Left lung (tissue), 10 donors: Measurements from ENCODE around the gene RASIP1. TPM values are rescaled to one million over a fixed set of nuclear protein-coding genes. Genes with fewer than 3 reads are reported as not detected.
A peak's percentile ranks its signal among the peaks of the same experiment; 100 is the strongest.
"Not testable (repeated sequence)": the region's sequence is repeated elsewhere in the genome, so short reads cannot be mapped to it uniquely, and the experiment has no call there.

ENCODE experiments used
- ATAC-seq: fragments of 200-7000 bp; cut with Tn5 transposase; one replicate; pipeline ENCODE4 v1.9.1; 2020; ENCODE audit warnings: moderate library complexity
- DNase-seq, 4 donors: peaks; one replicate each; pipeline ENCODE4 v3.0.0-alpha.2; 2013 to 2020
- H3K27ac ChIP-seq, 2 donors: fragments of 200-600 bp; sonication (generic) in 1 of 2; one replicate each; pipeline versions ENCODE4 v1.5.0 to v1.8.0; 2020 to 2021
- H3K27me3 ChIP-seq, 2 donors: fragments of 200-600 bp; sonication (generic) in 1 of 2; one replicate each; pipeline versions ENCODE4 v1.5.0 to v1.8.0; 2020 to 2021
- H3K36me3 ChIP-seq, 2 donors: fragments of 200-600 bp; sonication (generic) in 1 of 2; one replicate each; pipeline versions ENCODE4 v1.5.0 to v1.8.0; 2020 to 2021
- H3K4me1 ChIP-seq, 2 donors: fragments of 200-600 bp; one replicate each; pipeline ENCODE4 v1.8.0; 2021
- H3K4me3 ChIP-seq, 2 donors: fragments of 200-600 bp; sonication (generic) in 1 of 2; one replicate each; pipeline versions ENCODE4 v1.5.0 to v1.8.0; 2020 to 2021; ENCODE audit warnings: mild to moderate bottlenecking in 1 of 2
- H3K9me3 ChIP-seq, 2 donors: fragments of 200-600 bp; sonication (generic) in 1 of 2; one replicate each; pipeline versions ENCODE4 v1.5.0 to v1.8.0; 2020 to 2021
- CTCF ChIP-seq, 2 donors: fragments of 200-600 bp; sonication (generic) in 1 of 2; IDR thresholded peaks; one replicate each; pipeline versions ENCODE4 v1.5.0 to v1.8.0; 2021; ENCODE audit warnings: antibody characterized with exemption in 2 of 2
- intact Hi-C, 2 donors: fragments of 100-400 bp; cut with DNase I; formaldehyde crosslinking; loops; one replicate each; pipeline versions ENCODE4 v1.11.2 to v1.14.2; 2022
- polyA plus RNA-seq, 6 donors: library from polyadenylated mRNA; unstranded; fragments of 120-200 nt; gene quantifications; one replicate each; pipeline ENCODE4 v1.2.1, GENCODE V29; 2013; ENCODE audit not compliant: insufficient read length in 6 of 6
- total RNA-seq, 2 donors: library from RNA; stranded (reverse); fragmentation: NEBNext Ultra II Directional; extraction: Animal tissue kit (Norgen Biotek cat#: 25700); gene quantifications; one replicate each; pipeline ENCODE4 v1.2.1, GENCODE V29; 2021
- donor health status: DM: no; HTN: yes; CAD: no.
- donor health status: DM: no; HTN: no; CAD: no.

The RASIP1 gene
- total and polyA plus RNA-seq, 8 donors = 15.0 to 29.9 (median 23.8) TPM

GRCh38 chr19:48718711-48719231 lies 21.6 kb downstream of the RASIP1 start:
- no peak for TF ChIP-seq CTCF (IDR thresholded peaks at IDR 0.05)
- peaks cover 6 to 41% of the 10 kb centered on the region in 2 donors for H3K4me1 ChIP-seq

GRCh38 chr19:48718106-48718505 lies 22.3 kb downstream of the RASIP1 start:
- H3K4me3 ChIP-seq, intact Hi-C loops, ATAC-seq, H3K27me3 ChIP-seq, H3K9me3 ChIP-seq, DNase-seq, H3K36me3 ChIP-seq, H3K27ac ChIP-seq: not testable (repeated sequence)
- peaks cover 8 to 47% of the 10 kb centered on the region in 2 donors for H3K4me1 ChIP-seq

More at GRCh38 chr19:48718711-48719231, 21.6 kb downstream of the RASIP1 start:
- intact Hi-C loops = no loop called here
- ATAC-seq = no peak
- H3K27ac ChIP-seq = peak overlapping the region in 1 of 2 donors; percentile 18
- H3K27me3 ChIP-seq = no peaks in the 10 kb centered on the region
- H3K4me3 ChIP-seq = no peak overlapping the region
- H3K9me3 ChIP-seq = no peaks in the 10 kb centered on the region
- DNase-seq = no peak
- no peaks in the 10 kb centered on the region for H3K36me3 ChIP-seq

GRCh38 chr19:48716562-48717291 lies 23.7 kb downstream of the RASIP1 start:
- ATAC-seq (no peak), DNase-seq (peak in 2 of 4 donors; percentile 54 to 81)
- TF ChIP-seq CTCF (IDR thresholded peaks at IDR 0.05) = no peak
- H3K4me3 ChIP-seq = peak overlapping the region in 1 of 2 donors; percentile 7
- intact Hi-C loops = no loop called here
- H3K4me1 ChIP-seq = peaks cover 11 to 47% of the 10 kb centered on the region in 2 donors
- peak overlapping the region in 1 of 2 donors; percentile 44 for H3K27ac ChIP-seq
- H3K36me3 ChIP-seq = no peaks in the 10 kb centered on the region
- no peaks in the 10 kb centered on the region for H3K9me3 ChIP-seq
- no peaks in the 10 kb centered on the region for H3K27me3 ChIP-seq

GRCh38 chr19:48715681-48716171 lies 24.7 kb downstream of the RASIP1 start:
- Histone ChIP-seq H3K36me3 (no peaks in the 10 kb centered on the region), H3K4me1 (peaks cover 11 to 37% of the 10 kb centered on the region in 2 donors), H3K9me3 (peaks cover 0 to 5% of the 10 kb centered on the region in 2 donors), H3K27ac (peak overlapping the region in 1 of 2 donors; percentile 3), H3K4me3 (peak overlapping the region in 1 of 2 donors; percentile 68), H3K27me3 (no peaks in the 10 kb centered on the region)
- intact Hi-C loops = no loop called here
- TF ChIP-seq CTCF (IDR thresholded peaks at IDR 0.05) = no peak
- DNase-seq (no peak), ATAC-seq (no peak)

GRCh38 chr19:48714759-48715675 lies 25.4 kb downstream of the RASIP1 start:
- no peak for TF ChIP-seq CTCF (IDR thresholded peaks at IDR 0.05)
- intact Hi-C loops = no loop called here
- DNase-seq = no peak
- Histone ChIP-seq H3K4me1 (peaks cover 11 to 36% of the 10 kb centered on the region in 2 donors), H3K9me3 (peaks cover 0 to 5% of the 10 kb centered on the region in 2 donors), H3K4me3 (peak overlapping the region; percentile 37 to 68), H3K36me3 (no peaks in the 10 kb centered on the region), H3K27me3 (no peaks in the 10 kb centered on the region), H3K27ac (peak overlapping the region; percentile 78 to 79)
- no peak for ATAC-seq
